NCI-H2029 (cell line): ENCODE results near the gene PEX26.
"Not testable (repeated sequence)": the region's sequence is repeated elsewhere in the genome, so short reads cannot be mapped to it uniquely, and the experiment has no call there.

Experiments
- DNase-seq: peaks from one replicate; lab custom pipeline; 2025; lab: John Stamatoyannopoulos, UW

The PEX26 gene

GRCh38 chr22:18096823-18097222 is 19.0 kb downstream of the PEX26 start:
- DNase-seq: no peak

DNA sequence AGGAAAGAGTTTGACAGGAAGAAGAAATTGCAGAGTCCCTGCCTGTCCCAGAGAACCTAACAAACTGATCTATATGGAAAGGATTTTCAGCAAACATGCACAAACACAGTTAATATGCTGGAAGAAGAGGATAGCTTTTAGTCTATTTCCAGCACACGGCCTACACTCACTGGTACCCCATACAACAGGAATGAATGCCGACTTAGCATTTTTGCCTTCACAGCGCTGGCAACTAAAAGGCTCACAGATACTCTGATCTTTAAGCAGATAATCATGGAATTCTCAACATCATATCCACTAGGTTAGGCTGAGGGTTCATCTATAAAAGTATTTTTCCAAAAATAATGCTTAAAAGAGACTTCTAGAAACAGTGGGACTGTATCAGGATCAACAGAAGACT is 23.0 kb downstream of the PEX26 start:
- DNase-seq: no peak

GRCh38 chr22:18101536-18101935 is 23.7 kb downstream of the PEX26 start:
- no peak for DNase-seq

DNA sequence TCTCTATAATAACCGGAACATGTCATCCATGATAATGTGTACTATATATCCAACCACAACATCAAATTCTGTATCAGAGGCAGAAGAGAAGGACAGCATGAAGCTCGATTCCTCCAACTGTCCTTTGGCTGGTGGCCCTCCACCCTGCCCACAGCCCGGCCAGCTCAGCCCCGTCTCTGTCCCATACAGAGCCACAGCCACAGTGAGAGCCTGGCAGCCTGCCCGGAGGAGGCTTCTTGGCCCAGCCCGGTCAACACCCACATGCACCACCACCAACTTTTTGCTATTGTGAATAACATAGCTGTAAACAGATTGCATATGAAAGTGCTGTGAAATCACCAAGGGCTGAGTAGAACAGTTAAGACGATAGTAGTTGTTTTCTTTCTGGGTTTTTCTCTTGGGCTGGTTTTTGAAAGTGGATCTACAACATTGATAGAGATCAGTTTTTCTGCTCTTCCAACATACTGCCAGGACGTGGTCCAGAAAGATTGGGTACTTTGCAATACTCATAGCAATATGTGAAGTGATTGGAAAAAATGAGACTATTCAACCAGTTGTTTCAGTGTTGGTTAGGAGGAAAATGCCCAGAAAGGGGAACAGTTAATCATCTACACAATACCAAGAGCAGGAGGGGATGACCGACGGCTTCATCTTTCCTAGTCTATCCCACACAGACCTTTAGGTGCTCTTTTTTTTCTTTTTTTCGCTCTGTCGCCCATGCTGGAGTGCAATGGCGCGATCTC is 25.9 kb downstream of the PEX26 start:
- DNase-seq: no peak

DNA sequence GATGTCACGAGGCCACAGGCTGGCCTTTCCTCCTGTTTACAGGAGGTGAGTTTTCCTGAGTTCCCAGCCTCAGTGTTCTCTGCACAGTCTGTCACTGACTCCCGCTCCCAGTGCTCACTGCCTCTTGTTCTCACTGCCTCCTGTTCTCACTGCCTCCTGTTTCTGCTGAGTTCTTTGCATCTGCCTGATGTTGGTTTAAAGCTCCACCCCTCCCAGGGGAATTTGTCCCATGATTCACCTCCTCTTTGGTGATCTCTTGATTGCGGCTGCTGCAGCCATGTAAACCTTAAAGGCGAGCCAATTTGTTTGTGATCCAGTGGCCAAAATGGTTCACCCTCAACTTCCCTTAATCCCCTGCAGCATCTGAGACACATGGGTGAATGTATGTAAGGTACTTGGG is 26.8 kb downstream of the PEX26 start:
- no peak for DNase-seq

DNA sequence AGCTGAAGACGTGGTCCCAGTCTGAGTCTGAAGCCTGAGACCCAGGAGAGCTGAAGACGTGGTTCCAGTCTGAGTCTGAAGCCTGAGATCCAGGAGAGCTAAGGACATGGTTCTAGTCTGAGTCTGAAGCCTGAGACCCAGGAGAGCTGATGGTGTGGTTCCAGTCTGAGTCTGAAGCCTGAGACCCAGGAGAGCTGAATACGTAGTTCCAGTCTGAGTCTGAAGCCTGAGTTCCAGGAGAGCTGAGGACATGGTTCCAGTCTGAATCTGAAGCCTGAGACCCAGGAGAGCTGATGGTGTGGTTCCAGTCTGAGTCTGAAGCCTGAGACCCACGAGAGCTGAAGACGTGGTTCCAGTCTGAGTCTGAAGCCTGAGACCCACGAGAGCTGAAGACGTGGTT is 28.2 kb downstream of the PEX26 start:
- not testable (repeated sequence) for DNase-seq

DNA sequence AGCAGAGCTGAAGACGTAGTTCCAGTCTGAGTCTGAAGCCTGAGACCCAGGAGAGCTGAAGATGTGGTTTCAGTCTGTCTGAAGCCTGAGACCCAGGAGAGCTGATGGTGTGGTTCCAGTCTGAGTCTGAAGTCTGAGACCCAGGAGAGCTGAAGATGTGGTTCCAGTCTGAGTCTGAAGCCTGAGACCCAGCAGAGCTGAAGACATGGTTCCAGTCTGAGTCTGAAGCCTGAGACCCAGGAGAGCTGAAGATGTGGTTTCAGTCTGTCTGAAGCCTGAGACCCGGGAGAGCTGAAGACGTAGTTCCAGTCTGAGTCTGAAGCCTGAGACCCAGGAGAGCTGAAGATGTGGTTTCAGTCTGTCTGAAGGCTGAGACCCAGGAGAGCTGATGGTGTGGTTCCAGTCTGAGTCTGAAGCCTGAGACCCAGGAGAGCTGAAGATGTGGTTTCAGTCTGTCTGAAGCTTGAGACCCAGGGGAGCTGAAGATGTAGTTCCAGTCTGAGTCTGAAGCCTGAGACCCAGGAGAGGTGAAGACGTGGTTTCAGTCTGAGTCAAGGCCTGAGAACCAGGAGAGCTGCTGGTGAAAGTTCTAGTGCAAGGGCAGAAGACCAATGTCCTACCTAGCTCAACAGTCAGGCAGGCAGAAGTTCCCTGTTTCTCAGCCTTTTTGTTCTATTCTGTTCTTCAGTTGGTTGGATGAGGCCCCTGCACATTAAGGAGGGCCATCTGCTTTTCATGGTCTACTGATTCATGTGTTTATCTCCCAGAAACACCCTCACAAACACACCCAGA is 29.0 kb downstream of the PEX26 start:
- not testable (repeated sequence) for DNase-seq

DNA sequence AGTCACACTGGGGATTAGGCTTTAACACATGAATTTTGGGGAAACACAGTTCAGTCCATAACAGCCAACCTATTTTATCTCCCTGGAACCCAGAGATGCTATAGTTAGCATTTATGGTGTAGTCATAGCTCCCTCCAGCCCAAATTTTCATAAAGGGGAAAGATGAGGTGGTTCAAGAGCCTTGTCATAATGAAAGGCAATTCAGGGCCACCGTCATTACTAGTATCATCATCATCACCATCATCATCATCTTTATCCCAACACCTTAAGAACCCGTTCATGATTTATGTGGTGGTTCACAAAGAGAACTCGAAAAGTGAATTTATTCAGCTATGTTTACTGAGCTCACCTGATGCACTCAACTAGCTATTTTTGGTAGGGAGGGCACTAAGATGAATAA is 30.4 kb downstream of the PEX26 start:
- no peak for DNase-seq

- no peak for DNase-seq
Observed at GRCh38 chr22:18109410-18110193, 31.8 kb downstream of the PEX26 start.

GRCh38 chr22:18110194-18110953 is 32.6 kb downstream of the PEX26 start, which contains the start of gene TUBA8:
Gene TUBA8, plus strand, starts transcription at chr22:18110809. Its CDS starts 57 bp downstream, at chr22:18110866.
- DNase-seq: no peak

DNA sequence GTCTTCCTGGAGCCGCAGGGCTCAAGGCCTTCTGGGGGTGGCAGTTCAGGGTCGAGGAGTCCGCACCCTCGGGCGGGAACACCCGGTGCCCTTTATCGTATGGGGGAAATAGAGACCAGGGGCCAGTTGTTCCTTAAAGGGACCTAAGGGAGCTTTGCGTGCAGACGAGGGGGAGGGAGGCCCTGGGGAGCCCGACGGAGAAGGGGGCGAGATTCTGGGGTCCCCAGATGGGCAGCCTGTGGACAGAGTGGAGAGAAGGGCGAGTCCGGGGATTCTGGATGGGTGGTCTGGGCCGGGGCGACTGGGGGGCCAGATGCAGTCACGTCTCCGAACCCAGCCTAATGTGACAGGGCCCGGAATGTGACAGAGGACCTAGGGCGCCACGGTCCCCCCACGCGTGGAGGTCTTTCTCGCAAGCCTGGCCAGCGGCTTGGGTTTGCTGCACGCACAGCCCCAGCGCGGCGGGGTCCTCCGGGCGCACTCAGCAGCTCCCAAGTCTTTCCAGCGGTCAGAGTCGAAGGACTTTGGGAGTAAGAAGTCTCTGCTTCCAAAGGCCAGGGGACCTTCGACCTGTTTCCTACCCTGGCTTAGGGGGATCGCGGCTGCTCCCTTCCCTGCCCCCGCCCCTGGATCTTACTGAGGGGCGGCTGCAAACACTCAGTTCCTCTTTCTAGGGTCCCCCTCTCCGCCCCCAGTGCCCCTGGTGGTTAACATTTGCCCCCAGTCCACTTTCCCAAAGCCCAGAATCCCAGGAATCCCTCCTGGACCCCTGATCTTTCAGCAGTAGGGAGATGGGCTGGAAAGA is 33.4 kb downstream of the PEX26 start:
- DNase-seq: no peak

GRCh38 chr22:18111759-18112330 is 34.1 kb downstream of the PEX26 start:
- DNase-seq: no peak

DNA sequence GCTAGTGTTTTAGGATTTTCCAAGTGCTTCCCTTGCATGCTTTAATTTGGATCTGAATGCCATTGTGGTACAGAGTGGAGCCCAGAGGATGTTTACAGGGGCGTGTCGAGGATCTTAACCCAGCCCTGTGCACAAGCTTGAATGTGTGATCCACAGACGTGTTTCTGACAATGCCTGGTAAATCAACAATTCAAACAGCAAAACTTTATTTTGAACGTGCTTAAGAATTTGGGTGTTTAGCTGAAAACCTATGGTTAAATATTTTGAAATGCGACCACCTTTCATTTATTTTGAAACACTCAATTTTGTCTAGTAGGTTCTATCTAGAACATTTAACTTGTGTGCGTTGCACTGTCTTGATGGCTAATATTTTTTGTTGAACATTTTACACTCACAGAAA is 34.6 kb downstream of the PEX26 start:
- DNase-seq: no peak

DNA sequence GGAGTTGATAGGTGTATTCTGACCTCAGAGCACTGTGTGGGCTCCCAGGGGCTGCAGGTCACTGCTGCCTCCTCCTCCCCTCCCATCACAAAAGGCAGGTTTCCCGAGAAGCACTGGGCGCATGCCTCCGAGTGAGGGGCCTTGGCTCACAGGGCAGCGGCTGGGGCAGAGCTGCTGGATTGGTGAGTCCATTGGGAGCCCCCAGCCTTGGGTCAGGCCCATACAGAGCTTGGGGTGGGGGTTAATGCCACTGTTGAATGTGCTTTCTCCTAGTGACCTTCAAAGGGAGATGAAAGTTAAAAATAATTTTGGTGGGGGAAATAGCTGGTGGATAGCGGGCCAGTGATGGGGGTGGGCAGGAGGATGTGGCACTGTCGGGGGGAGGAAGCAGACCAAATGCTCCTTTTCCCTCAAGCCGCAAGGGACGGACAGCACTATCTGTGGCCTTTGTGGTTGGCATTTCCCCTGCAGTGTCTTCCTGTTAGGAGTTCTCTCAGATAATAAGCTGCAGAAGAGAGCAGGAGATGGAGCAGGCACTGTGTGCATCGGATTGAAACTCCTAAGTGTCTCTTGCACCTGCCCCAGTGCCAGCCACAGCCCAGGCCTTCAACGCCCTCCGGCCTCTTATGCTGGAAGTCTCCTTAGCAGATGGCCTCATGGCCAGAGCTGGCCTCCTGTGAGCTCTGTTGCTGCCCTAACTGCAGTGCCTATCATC is 36.0 kb downstream of the PEX26 start:
- no peak for DNase-seq

DNA sequence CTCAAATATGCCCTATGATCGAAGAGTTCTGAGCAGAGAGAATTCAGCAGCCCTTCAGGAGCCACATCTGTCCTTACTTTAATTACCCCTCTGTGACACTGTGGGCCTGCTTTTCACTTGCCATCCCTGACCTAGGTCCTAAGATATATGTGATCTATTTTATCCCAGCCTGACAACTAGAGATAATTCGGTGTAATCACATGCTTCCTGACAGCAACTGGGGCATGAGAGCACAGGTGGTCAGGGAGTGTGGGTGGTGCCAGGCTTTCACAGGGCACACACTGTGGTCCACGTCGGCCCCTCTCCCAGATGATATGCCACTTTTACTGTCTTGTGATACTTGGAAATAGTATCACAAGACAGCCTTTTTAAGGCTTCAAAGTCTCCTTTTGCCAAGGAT is 36.7 kb downstream of the PEX26 start:
- DNase-seq: no peak

DNA sequence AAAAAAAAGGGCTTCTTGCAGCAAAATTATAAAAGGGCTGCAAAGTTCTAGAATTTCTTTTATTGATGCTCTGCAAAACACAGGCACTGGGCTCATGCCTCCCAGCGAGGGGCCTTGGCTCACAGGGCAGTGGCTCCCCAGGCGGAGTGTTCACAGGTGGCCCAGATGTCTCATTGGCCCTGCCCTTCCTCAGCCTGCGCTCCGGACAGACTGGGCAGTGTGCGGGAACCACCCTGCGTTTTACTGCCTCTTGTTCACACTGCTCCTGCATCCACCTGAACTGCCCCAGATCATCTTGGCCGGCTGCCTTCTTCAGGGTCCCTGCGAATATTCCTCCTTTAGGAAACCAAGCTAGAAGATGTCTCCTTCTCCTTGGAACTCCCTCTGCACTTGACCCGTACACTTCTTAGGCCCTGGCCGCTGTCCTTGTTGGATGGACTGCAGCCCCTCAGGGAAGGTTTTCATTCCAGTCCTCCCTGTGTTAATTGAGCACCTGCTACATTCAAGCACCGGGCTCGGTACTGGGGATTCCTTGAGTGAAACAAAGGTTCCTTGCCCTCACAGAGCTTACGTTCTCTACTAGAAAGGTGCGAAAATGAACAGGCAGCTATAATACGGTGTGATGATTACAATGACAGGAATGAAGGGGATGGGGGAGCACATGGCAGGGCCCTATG is 37.3 kb downstream of the PEX26 start:
- DNase-seq: no peak

GRCh38 chr22:18115906-18116371 is 38.1 kb downstream of the PEX26 start:
- DNase-seq: no peak

GRCh38 chr22:18116634-18117033 is 38.8 kb downstream of the PEX26 start:
- no peak for DNase-seq

DNA sequence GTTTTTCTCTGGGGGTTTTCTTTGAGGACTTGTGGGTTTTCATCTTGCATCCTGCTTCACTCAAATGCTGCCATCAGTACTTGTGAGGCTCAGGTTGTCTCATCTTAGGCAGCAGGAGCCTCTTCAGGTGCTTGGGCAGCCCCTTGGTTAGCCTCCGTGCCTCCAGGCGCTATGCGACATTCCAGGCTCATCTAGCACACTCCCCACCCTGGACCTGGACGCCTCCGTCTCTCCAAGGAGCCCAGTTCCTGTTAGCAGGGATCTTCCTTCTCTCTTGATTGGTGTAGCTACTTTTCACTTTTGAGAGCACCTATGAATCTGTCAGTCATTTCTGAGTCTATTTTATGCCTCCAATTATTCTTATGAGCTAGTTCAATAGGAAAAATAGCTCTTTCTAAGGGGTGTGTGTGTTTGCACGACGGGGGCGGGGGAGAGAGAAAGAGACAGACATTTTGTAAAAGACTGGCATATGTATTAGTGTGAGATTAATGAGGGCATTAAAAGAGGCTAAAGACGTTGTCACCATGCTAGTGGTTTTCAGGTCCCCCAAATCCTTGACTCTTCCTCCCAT is 40.6 kb downstream of the PEX26 start:
- DNase-seq: no peak
